Measurements from ENCODE around the gene FAM9C. TPM values are rescaled to one million over a fixed set of nuclear protein-coding genes. Genes with fewer than 3 reads are reported as not detected.

The FAM9C gene
- total and polyA plus RNA-seq, 2 of the 4 experiments (the other 2 are of a cell fraction), result not detected

- Histone ChIP-seq H3K27ac (ENCODE audit: insufficient read depth, low read length) (no peak overlapping the region), H3K4ac (ENCODE audit: low read depth, low read length) (no peak overlapping the region), H3K4me2 (ENCODE audit: low read depth, low read length) (no peak overlapping the region), H2AFZ (replicated peaks; ENCODE audit: low read length, poor library complexity) (no peak overlapping the region), H3K36me3 (ENCODE audit: control insufficient read depth, insufficient read depth, low read length) (no peaks in the 10 kb centered on the region), H3K27me3 (ENCODE audit: control insufficient read depth, insufficient read depth, low read length) (no peaks in the 10 kb centered on the region), H4K20me1 (ENCODE audit: insufficient read depth, low read length) (no peaks in the 10 kb centered on the region), H4K91ac (ENCODE audit: insufficient read depth, low read depth, low read length) (no peak overlapping the region), H2AK5ac (ENCODE audit: low read depth, low read length) (no peak overlapping the region), H4K8ac (ENCODE audit: low read depth in 2 of 2, low read length in 2 of 2) (no peak overlapping the region), H4K5ac (ENCODE audit: low read depth, low read length) (no peak overlapping the region), H2BK5ac (ENCODE audit: low read depth, low read length, poor library complexity, severe bottlenecking) (no peak overlapping the region), H3K9me1 (ENCODE audit: insufficient read depth, low read length) (peaks cover 6% of the 10 kb centered on the region; the same call in 1 of the 2 replicates), H2BK120ac (ENCODE audit: low read depth, low read length) (no peak overlapping the region), H3K9ac (ENCODE audit: low read depth, low read length) (no peak overlapping the region), H3K56ac (ENCODE audit: extremely low read depth, insufficient read depth, low read length) (no peak overlapping the region), H3K9me3 (ENCODE audit: control insufficient read depth, insufficient read depth, low read length) (no peaks in the 10 kb centered on the region), H2BK15ac (ENCODE audit: low read depth, low read length) (no peak overlapping the region), H3K79me1 (ENCODE audit: low read depth in 1 of 2, low read length in 2 of 2) (no peaks in the 10 kb centered on the region), H3K4me1 (ENCODE audit: control insufficient read depth, insufficient read depth, low read length) (no peaks in the 10 kb centered on the region; the same call in 1 of the 2 replicates), H3K18ac (ENCODE audit: low read depth, low read length) (no peak overlapping the region), H3K14ac (replicated peaks; ENCODE audit: low read depth, low read length) (no peak overlapping the region), H3K4me3 (ENCODE audit: insufficient read depth, low read depth, low read length) (no peak overlapping the region), H2BK20ac (ENCODE audit: low read depth, low read length) (no peak overlapping the region), H3K23ac (ENCODE audit: low read depth, low read length) (no peak overlapping the region), H2AK9ac (replicated peaks; ENCODE audit: low read depth, low read length, poor library complexity) (no peak overlapping the region)
- ATAC-seq (ENCODE audit: low read depth) (no peak), DNase-seq (peak; percentile 13)
- TF ChIP-seq POLR2A (IDR thresholded peaks at IDR 0.05; ENCODE audit: low read depth, low read length) (no peak), CTCF (conservative IDR thresholded peaks at IDR 0.05; ENCODE audit: low read depth, low read length) (no peak), MAFK (IDR thresholded peaks at IDR 0.05; ENCODE audit: low read depth, low read length) (no peak)
- no TSS peak for BruUV-seq (replicated peaks)
- no CpG with 5 or more reads among the region's 3 CpGs for WGBS, 2 experiments (ENCODE audit: extremely low coverage in 2 of 2, insufficient read length in 1 of 2)
- ChIA-PET CTCF (interaction anchor here (0.6 kb wide), 1 partner anchor 184 kb away, joined by 3 read pairs; no protein-coding TSS in a partner anchor), POLR2A (ENCODE audit: unreplicated experiment) (no interaction called here)
- dilution Hi-C loops (cut with HindIII; ENCODE audit: low sequenced_read_pairs, unreplicated experiment) (no loop called here), in situ Hi-C loops (cut with MboI; ENCODE audit: low sequenced_read_pairs) (loop anchor here (10.0 kb wide), 1 partner anchor 385 kb away; no protein-coding TSS in a partner anchor), intact Hi-C loops (cut with micrococcal nuclease) (no loop called here)
These were observed 55.0 kb downstream of the FAM9C start for GRCh38 chrX:12989461-12989860.
